GM04503 (cell line): ENCODE results near the gene THAP5.
A peak's percentile ranks its signal among the peaks of the same experiment; 100 is the strongest.

Experiments
- DNase-seq: peaks from one replicate; pipeline ENCODE4 v3.0.0-alpha.2; 2012; ENCODE audit warnings: low read depth

Gene THAP5

DNA sequence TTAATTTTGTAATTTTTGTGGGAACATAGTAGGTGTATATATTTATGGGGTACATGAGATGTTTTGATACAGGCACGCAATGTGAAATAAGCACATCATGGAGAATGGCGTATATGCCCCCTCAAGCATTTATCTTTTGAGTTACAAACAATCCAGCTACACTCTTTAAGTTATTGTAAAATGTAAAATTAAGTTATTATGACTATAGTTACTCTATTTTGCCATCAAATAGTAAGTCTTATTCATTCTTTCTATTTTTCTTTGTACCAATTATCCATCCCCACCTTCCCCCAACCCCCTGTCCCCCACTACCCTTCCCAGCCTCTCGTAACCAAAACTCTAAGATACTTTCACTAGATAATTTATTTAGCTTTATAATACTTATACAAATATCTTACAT is 35.8 kb downstream of the THAP5 start:
- DNase-seq = no peak

DNA sequence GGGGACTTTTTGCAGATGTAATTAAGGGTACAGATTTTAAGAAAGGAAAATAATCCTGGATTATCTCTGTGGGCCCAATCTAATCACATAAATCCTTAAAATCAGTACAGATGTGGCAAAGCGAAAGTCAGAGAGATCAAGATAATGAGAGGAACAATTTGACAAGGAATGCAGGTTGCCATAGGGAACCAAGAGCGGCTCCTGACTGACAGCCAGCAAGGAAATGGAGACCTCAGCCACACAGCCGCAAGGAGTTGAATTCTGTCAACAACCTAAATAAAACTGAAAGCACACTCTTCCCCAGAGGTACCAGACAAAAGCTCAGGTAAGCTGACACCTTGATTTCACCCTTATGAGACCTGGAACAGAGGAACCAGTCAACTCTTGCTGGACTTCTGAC is 40.2 kb downstream of the THAP5 start:
- no peak for DNase-seq

- DNase-seq = no peak
Observed at GRCh38 chr7:108528183-108528712, 41.3 kb downstream of the THAP5 start.

DNA sequence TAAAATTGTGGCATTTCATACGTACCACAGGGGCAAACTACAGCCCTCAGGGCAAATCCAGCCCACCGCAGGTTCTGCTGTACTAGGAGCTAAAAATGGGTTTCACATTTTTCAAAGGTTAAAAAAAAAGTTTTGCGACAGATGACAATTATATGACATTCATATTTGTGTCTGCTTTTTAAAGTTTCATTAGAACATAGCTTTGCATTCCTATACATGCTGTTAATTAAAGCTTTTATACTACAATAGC is 42.8 kb downstream of the THAP5 start:
- DNase-seq = no peak

- DNase-seq = peak; percentile 96
Observed at GRCh38 chr7:108525985-108526767, 43.3 kb downstream of the THAP5 start, which contains the start of gene PNPLA8. Gene PNPLA8, minus strand, starts transcription at chr7:108526135. Its CDS starts 10,644 bp downstream, at chr7:108515491.

- DNase-seq = peak; percentile 28
Observed at GRCh38 chr7:108525327-108525984, 44.0 kb downstream of the THAP5 start.

DNA sequence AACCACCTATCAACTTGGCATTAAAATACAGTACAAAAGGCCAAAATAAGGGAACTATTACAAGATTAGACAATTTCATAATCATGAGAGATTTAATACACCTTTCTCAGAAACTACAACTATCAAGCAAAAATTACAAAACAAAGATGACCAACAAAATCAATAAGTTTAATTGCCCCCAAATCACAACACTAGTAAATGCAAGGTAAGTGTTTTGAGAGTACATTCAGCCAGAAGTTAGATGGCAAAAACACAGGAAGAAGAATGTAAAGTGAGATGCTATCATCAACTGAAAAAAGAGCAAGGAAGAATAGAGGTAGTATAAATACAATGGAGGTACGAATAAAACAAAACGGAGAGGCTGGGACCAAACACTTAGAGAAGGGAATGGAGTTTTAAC is 46.7 kb downstream of the THAP5 start:
- DNase-seq = no peak

GRCh38 chr7:108517951-108518350 is 51.6 kb downstream of the THAP5 start:
- no peak for DNase-seq

DNA sequence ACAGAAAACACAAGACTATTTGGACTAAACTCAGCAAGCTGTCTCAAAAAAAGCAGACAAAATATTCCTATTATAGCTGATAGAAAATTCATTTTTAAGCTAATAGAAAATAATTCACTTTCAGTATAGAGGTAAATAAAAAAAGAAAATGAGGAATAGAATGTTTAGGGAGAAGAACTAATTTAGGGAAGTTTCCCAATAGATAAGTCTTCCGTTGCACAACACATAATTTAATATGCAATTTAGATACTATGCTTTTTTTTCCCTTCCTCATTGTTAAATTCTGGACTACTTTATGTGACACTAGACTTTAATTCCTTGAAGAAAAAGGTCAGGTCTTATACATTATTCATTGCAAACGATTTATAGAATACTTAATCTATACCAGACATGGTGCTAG is 53.9 kb downstream of the THAP5 start:
- DNase-seq = no peak

DNA sequence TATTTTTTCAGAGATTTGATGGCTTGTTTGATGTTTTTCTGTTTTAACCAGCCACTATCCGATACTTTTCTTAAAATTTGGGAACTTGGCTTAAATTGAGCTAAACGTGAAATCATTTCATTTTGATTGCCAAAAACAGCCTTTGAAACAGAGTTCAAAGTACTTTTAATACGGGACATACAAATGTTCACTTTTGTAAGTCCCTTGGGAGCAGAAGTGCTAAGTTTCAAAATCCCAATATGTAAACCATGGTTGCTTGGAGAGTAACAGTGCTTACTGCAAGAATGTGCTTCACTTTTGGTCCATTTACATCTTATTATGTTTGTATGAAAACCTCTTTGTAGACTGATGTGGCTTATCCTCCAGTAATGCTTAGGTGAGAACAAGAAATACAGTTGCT is 54.5 kb downstream of the THAP5 start:
- DNase-seq = no peak
